ENCODE results near the gene MBTPS1.

Gene MBTPS1

DNA sequence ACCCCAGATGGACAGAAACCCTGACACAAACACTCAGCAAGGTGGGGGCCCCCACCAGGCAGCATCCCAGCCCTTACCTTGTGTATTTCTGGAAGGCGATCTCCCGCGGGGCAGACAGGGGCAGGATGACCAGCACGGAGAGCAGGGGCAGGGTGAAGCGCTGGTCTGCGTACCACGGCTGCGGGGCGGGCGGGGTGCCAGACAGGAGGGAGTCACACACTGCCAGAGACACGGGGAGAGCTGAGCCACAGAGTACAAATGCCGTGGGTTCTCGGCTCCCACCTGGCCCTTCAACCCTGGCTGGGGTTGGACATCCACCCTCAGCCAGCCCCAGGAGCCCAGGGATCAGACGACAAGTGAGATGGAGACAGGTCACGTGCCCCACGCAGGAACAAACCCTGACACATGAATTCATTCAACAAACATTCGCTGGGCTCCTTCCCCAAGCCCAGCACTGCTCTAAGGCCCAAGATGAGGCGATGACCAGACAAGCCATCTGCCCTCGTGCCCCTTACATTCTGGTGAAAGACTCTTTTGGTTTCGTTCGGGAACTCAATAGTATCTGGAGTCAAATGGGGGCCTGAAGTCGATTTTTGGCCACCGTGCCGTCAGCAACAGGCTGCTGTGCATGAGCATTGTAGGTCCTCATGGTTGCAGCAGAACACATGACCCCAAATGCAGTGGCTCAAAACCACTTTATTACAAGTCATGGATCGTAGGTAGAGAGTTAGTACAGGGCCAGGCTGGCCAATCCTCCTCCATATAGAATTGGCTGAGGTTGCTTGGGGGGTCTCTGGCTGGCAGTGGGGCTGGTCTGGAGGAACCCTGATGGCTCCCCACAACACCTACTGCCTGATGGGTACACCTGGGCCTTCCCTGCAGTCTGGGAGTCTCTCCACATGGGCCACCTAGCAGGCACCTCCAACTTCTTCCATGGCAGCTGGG lies 83.2 kb downstream of the MBTPS1 start:
- no peak for DNase-seq

DNA sequence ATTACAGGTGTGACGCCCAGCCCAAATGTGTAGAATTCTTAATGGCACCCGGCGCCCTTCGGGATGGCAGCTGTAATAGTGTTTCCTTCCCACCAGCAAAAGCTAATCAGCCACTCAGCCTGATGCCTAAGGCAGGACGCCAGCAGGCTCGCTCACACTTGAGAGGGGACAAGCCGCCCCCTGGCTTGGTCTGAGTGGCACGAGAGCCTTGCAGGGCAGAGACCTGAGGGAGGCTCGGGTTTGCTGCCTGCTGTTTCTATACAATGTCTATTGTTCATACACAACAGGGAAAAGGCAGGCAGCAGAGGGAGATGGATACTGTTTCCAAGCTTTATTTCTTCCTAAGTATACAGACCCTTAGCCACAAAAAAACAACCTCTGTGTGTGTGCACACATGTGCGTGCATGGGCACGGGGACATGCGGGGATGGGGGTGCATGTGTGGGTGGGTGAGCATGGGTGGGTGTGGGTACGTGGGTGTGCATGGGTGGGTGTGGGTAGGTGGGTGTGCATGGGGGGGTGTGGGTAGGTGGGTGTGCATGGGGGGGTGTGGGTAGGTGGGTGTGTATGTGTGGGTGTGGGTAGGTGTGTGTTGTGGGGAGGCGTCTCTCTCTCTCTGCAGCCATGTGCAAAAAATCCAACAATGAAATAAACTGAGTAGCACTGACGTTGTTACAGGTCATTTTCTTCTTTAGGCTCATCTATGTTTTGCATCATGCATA lies 84.1 kb downstream of the MBTPS1 start:
- peak; percentile 53 for DNase-seq

DNA sequence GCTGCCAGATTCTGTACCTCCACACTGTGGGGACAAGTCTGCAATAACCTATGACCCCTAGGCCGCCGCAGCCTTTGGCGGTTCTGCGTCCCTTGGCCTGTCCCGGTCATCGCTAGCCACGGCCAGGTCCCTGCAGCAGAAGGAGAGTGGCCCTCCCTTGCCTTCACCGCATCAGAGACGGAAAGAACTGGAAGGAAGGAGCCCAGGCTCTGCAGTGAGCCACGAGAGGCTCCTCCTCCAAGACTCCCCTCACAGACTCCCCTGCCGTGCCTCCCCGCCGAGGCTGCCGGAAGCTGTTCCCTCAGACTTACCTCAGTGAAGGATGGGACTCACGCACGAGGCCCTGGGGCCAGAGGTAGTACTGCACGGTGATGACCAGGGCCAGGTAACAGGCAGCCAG lies 85.2 kb downstream of the MBTPS1 start:
- no peak for DNase-seq

DNA sequence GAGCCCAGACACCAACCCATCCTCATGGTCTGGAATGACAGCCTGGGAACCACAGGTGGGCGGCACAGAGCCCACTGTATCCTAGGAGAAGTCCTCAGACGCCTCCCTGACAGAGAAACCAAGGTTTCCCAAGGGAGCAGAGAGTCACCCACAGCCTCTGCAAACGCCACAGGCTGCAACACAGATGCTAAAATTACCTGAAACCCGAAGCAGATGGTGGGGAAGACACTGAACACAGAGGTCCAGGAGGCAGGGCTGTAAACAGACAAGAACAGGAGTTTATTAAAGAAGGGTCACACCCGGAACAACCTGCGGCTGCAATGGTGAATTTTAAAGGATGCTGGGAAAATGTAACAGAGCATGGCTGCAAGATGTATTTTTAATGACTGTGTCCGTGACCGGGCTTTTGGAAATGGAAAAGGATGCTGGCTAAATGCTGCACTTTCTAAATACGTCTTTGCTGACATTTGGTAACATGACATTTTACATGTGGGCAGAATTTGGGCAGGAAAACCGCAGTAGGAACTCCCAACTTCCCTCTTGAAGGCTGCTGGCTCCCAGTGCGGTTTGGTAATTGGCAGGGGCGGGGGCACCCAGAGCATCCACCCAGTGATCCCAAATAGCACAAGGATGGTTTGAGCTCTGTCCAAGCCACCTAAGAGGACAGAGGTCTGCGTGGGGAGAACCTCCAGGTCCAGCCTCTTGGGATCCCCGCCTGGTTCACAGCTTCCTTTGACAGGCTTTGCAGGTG lies 87.3 kb downstream of the MBTPS1 start:
- DNase-seq: no peak

DNA sequence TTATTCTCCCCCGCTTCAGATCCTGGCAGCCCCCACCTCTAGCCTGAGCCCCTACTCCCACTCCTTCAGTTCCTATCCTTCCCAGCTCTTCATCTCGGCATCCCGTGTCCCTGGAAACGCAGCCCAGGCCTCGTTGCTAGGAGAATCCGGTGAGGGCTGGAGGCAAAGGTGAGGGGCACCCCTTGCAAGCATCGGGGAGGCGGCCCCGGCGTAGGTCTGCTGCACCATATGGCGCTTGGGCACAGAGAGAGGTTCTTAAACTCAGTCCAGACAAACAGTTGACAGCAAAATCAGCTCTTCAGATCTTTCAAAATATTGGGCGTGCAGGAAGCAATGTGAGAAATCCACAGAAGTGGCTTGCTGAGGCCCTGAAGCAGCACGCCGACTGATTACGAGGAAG lies 89.1 kb downstream of the MBTPS1 start:
- DNase-seq: peak; percentile 33

DNA sequence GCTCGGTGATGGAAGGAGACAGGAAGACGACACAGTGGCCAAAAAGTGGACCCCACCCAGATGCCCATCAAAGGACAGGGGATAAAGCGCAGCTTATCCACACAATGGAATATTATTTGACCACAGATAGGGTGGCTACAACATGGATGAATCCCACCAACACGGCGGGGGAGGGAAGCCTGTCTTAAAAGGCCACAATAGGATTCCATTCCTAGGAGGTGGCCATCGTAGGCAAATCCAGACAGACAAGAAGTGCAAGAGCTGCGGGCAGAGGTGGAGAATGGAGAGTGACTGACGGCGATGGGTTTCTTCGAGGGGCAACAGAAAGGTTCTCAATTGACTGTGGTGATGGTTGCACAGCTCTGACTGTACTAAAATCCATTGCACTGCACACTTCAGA lies 90.1 kb downstream of the MBTPS1 start:
- no peak for DNase-seq

DNA sequence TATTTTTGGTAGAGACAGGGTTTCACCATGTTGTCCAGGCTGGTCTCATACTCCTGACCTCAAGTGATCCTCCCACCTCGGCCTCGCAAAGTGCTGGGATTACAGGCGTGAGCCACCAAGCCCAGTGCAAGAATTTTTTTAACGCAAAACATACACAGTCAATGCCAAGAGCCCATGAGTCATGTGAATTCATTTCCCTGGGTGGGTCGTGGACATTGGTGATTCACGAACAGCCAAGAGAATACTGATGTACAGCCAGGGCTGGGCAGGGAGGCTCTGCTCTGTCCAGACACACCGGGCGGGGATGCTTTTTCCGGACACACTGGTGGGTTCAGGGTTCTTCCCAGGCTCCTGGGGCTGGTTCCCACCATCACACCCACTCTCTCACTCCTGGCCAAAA lies 91.9 kb downstream of the MBTPS1 start:
- no peak for DNase-seq

DNA sequence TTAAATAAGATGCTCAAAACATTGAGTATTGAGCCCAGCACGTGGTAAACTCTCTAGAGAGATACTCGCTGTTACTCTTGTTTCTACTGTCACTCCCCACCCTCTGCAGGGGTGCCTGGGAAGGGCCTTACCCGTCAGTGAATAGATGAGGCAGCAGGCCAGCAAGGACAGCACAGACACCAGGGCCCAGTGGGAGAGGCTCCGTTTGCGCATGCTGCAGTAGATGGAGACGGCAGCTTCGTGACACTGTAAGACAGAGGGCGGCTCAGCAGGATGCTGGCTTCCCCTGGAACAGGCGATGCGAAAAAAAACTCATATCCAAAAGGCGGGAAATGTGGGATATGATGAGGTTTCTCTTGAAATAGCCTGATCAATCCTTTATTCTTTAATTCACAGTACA lies 94.1 kb downstream of the MBTPS1 start:
- peak; percentile 44 for DNase-seq

DNA sequence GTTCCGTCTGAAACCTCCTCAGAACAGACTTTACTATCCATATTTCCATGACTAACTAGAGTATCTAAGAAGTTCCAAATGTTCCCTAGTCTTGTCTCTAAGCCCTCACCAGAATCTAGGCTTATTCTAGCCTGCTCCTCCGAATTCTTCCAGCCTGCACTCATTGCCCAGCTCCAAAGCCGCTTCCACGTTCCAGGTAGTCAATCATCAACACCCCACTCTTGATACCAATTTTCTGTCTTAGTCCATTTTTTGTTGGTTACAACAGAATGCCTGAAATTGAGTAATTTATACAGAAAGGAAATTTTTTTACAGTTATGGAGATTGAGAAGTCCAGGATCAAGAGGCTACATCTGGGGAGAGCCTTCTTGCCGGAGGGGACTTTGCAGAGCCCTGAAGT lies 95.3 kb downstream of the MBTPS1 start:
- DNase-seq: no peak

DNA sequence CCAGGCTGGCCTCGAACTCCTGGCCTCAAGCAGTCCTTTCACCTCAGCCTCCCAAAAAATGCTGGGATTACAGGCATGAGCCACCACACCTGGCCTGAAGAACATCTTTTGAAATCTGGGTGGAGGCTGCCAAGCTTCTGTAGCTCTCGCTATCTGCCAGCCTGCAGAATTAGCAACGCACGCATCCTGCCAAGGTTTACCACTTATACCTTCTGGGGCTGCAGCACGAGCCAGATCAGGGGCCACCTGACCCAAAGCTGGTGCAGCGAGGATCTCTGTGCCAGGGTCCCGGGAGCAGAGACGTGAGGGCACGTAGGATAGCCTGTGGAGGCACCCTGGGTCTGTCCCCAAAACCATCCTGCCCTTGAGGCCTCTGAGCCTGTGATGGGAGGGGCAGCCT lies 96.4 kb downstream of the MBTPS1 start:
- no peak for DNase-seq

DNA sequence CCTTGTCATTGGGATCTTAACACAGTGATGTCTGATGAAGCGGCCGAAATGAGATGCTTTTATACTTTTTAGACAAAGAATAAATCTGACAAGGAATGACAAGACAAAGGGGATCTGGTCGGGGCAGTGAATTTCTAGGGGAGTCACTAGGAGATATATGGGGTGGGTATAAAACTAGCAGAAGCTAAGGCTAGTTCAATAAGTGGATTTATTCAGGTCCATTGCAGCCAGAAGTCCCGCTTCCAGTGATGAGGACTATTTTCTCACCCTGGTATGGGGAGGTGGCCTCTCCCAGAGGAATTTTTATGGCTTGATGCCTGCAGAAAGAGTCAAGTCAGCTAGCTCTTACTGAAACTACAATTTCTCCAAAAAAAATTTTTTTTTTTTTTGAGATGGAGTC lies 98.0 kb downstream of the MBTPS1 start:
- no peak for DNase-seq

DNA sequence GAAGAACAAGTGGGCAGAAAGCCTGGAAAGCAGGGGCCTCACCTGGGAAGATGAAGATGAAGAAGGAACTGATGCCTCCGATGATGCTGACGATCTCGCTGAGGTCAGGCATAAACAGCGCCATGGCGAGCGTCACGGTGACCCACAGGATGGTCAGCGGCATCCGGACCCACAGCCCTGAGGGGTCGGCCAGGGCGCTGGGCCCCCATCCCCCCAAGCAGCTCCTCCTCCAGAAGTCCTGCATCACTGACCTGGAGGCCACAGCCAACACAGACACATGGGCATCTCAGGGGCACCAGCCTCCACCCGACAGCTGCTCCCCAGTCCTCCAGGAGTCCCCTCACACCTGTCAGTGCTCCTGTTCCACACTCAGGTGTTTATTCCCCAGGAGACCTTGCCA lies 100.3 kb downstream of the MBTPS1 start:
- DNase-seq: no peak

DNA sequence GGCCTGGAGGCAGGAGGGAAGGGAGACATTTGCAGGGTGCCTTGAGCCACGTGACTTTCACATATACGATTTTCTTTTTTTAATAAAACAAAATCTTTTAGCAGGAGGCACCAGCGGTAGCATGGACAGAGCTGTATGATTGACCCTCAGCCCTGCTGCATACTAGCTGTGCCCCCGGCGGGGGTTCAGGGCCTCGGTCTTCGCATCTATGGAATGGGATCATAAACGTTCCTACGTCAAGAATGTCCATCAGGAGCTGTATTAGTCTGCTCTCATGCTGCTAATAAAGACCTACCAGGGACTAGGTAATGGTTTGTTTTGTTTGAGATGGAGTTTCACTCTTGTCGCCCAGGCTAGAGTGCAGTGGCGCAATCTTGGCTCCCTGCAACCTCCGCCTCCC lies 101.3 kb downstream of the MBTPS1 start:
- DNase-seq: no peak

DNA sequence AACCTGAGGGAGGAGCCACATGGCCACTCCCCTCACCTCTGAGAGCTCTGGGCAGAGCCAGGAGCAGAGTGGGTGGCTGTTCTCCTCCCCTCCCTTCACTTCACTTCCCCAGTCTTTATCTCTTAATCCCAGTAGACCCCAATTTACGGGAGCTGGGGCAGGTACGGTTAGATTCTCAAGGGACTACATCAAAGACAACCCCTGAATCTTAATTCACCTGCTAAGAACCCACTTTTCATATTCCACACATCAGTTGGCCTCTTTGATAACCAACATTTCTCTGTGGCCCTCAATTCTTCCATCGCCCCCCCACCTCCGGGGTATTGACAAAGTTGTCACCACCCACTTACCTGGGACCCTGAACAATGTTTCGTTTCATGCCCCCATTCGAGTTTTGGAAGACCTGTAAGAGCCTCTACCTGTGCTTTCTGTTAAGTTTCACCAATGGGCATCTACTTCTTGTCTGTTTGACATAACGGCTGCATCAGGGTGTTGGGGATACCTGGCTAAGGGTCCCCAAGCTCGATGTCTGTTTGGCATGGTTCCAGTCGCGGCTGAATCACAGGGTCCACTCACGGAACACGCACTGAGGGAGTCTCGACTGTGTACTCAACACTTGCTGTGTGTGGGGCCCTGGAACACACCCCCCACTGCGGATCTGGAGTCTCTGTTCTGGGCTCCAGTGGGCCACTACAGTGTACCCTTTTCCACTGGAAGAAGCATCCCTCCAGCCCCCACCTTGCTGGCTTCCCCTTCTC lies 102.0 kb downstream of the MBTPS1 start:
- no peak for DNase-seq

DNA sequence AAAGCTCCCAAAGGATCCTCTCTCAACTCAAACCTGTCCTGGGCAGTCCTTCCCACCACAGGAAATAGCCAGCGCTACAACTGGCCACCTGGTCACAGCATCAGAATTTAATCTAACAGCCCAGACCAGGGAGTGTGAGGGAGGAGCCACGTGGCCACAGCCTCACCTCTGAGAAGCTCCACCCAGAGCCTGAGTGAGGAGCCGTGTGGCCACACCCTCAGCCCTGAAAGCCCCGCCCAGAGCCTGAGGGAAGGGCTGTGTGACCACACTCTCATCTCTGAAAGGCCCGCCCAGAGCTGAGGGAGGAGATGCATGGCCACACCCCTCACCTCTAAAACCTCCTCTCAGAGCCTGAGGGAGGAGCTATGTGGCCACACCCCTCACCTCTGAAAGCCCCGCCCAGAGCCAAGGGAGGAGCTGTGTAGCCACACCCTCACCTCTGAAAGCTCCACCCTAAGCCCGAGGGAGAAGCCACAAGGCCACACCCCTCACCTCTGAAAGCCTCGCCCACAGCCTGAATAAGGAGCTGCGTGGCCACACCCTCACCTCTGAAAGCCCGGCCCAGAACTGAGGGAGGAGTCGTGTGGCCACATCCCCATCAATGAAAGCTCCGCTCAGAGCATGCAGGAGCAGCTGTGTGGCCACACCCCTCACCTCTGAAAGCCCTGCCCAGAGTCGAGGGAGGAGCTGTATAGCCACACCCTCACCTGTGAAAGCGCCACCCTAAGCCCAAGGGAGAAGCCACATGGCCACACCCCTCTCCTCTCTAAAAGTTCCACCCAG lies 102.8 kb downstream of the MBTPS1 start:
- peak; percentile 54 for DNase-seq

DNA sequence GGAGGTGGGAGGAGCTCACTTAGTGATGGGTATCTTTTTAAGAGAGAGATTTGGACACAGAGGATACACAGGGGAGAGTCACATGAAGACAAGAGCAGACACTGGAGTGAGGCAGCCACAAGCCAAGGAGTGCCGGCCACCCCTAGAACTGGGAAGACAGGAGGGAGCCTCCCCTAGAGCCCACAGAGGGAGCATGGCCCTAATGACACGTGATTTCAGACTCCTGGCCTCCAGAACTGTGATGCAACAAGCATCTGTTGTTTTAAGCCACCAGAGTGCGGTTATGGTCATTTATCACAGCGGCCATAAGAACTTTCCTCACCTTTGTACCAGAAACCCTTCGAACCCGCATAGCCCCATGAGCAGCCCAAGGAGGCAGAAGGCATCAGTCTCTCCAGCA lies 107.5 kb downstream of the MBTPS1 start:
- DNase-seq: no peak

DNA sequence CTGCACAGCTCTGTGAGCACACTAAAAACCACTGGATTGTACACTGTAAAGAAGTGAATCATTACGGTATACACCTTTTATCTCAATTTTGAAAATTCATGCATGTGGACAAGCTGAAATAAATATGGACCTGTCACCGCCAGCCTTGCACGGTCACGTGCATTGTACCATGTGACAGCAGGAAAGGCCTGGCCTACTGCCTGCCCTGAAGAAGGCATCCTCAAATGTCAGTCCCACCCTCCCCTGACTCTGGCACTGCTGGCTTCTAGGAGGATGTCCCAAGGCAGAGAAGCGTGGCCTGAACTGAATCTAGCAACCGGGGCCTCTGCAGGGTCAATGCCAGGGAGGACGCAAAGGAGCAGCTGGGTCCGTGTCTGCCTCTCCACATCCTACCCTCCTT lies 108.8 kb downstream of the MBTPS1 start:
- DNase-seq: peak; percentile 21

DNA sequence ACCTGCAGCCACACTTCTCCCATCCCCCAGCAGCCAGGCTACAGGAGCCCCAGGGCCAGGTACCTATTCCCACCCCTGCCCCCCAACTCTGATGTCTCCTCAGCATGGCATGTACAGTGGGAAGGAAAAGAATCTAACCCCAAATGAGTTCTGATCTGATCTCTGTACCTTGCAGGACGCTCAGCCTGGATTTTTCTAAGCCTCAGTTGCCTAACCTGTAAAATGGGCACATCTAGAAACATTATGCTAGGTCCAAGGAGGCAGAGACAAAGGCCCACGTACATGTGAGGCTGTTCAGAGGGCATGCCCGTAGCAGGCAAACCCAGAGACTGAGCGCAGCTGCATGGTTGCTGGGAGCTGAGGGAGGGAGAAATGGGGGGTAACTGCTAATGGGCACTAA lies 109.2 kb downstream of the MBTPS1 start:
- DNase-seq: no peak

DNA sequence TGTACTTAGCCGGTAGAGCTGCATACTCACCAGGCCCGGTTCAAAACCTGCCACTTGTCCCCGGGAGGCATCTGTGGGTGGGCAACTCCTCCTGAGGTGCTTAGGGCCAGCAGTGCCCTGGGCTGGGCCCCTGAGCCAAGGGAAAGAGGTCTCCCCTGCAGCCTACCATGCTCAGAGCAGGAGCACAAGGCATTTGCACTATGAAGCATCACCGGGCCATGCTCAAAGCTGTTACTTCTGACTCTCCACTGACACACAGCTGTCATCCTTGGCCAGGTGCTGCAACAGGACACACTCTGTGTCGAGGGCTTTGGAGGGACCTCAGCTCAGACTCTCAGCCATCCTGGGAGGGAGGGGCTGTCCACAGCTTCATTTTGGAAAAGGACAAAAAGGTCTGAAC lies 111.4 kb downstream of the MBTPS1 start:
- no peak for DNase-seq

DNA sequence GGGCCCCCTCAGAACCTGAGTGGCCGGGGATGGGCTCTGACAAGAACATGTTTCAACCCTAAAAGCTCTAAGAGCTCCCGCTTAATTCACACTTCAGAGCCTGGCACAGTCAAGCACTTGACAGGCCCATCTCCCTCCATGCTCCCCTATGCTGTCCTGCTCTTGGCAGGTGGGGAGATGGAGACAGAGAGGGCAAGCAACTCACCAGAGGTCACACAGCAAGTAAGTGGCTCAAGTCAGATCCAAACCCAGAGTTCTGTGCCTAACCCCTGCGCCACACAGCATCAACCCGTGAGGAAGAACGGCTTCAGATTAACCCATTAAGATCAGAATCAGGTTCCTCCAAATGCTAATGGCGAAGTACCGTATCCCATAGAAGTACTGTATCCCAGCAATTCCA lies 112.3 kb downstream of the MBTPS1 start:
- DNase-seq: no peak

Measured in retina (tissue), 1 donor.